IMR-90 (cell line): ENCODE data around the gene ARHGEF26. TPM values are rescaled to one million over a fixed set of nuclear protein-coding genes. Genes with fewer than 3 reads are reported as not detected.
A peak's percentile ranks its signal among the peaks of the same experiment; 100 is the strongest.

Source experiments
- ATAC-seq: fragments of 200-7000 bp; cut with Tn5 transposase; 2 replicates; pipeline ENCODE4 v1.9.1; 2020; ENCODE audit warnings: low read depth, mild to moderate bottlenecking, moderate library complexity
- BruUV-seq: library from RNA; stranded (reverse); fragments of 400-500 nt; replicated peaks from 2 replicates; lab custom pipeline; 2021; lab: Mats Ljungman, UMichigan
- CTCF ChIA-PET: fragments of 300-600 bp; formaldehyde crosslinking; extraction: SDS; loops from one replicate; lab custom pipeline; 2021; ENCODE audit warnings: antibody characterized with exemption; lab: Yijun Ruan, JAX
- POLR2A ChIA-PET: fragments of 300-600 bp; sonication (Branson Sonifier 250); formaldehyde crosslinking; loops from one replicate; lab custom pipeline; 2022; ENCODE audit warnings: antibody characterized with exemption; ENCODE audit not compliant: unreplicated experiment; lab: Charles Lee
- DNase-seq: peaks from one replicate; pipeline ENCODE4 v3.0.0; 2013
- H2AFZ ChIP-seq: replicated peaks from 2 replicates; pipeline ENCODE3; 2013; ENCODE audit warnings: low read length, mild to moderate bottlenecking; ENCODE audit not compliant: poor library complexity
- H2AK5ac ChIP-seq: 2 replicates; pipeline ENCODE4 v1.6.1; 2013; ENCODE audit warnings: low read depth, low read length, inconsistent platforms
- H2AK9ac ChIP-seq: replicated peaks from 2 replicates; pipeline ENCODE3; 2013; ENCODE audit warnings: mild to moderate bottlenecking, low read depth, low read length, moderate library complexity; ENCODE audit not compliant: poor library complexity
- H2BK120ac ChIP-seq: 2 replicates; pipeline ENCODE4 v1.6.1; 2013; ENCODE audit warnings: low read depth, low read length, inconsistent platforms
- H2BK15ac ChIP-seq: 3 replicates; pipeline ENCODE4 v1.6.1; 2013; ENCODE audit warnings: low read depth, low read length, inconsistent platforms
- H2BK20ac ChIP-seq: 2 replicates; pipeline ENCODE4 v1.6.1; 2013; ENCODE audit warnings: low read depth, mild to moderate bottlenecking, inconsistent platforms, low read length, moderate library complexity
- H2BK5ac ChIP-seq: 2 replicates; pipeline ENCODE4 v1.6.1; 2013; ENCODE audit warnings: mild to moderate bottlenecking, low read depth, low read length, inconsistent platforms; ENCODE audit not compliant: poor library complexity, severe bottlenecking
- H3K14ac ChIP-seq: replicated peaks from 2 replicates; pipeline ENCODE4 v1.6.1; 2013; ENCODE audit warnings: low read depth, low read length, inconsistent platforms
- H3K18ac ChIP-seq: 2 replicates; pipeline ENCODE4 v1.6.1; 2013; ENCODE audit warnings: low read depth, low read length, control low read depth
- H3K23ac ChIP-seq: 2 replicates; pipeline ENCODE4 v1.6.1; 2013; ENCODE audit warnings: low read depth, low read length, inconsistent platforms
- H3K27ac ChIP-seq: 2 replicates; pipeline ENCODE4 v1.5.1; 2013; ENCODE audit warnings: mild to moderate bottlenecking, control low read depth, low read length; ENCODE audit not compliant: insufficient read depth
- H3K27me3 ChIP-seq: 2 replicates; pipeline ENCODE4 v1.6.1; 2013; ENCODE audit warnings: low read length; ENCODE audit not compliant: control insufficient read depth, insufficient read depth
- H3K36me3 ChIP-seq: 2 replicates; pipeline ENCODE4 v1.6.1; 2013; ENCODE audit warnings: low read length, mixed read lengths; ENCODE audit not compliant: control insufficient read depth, insufficient read depth
- H3K4ac ChIP-seq: 2 replicates; pipeline ENCODE4 v1.6.1; 2013; ENCODE audit warnings: low read depth, low read length, inconsistent platforms
- H3K4me1 ChIP-seq: 2 replicates; pipeline ENCODE4 v1.6.1; 2013; ENCODE audit warnings: low read length, mixed read lengths; ENCODE audit not compliant: control insufficient read depth, insufficient read depth
- H3K4me2 ChIP-seq: 2 replicates; pipeline ENCODE4 v1.6.1; 2013; ENCODE audit warnings: low read depth, mild to moderate bottlenecking, control low read depth, low read length, moderate library complexity
- H3K4me3 ChIP-seq: 2 replicates; pipeline ENCODE4 v1.5.1; 2013; ENCODE audit warnings: low read depth, mild to moderate bottlenecking, control low read depth, low read length, moderate library complexity; ENCODE audit not compliant: insufficient read depth
- H3K56ac ChIP-seq: 2 replicates; pipeline ENCODE4 v1.6.1; 2013; ENCODE audit warnings: low read length, inconsistent platforms; ENCODE audit not compliant: insufficient read depth; ENCODE audit errors: extremely low read depth
- H3K79me1 ChIP-seq, 2 experiments: 2 replicates each; pipeline ENCODE4 v1.6.1; 2013; ENCODE audit warnings: low read length in 2 of 2, inconsistent platforms in 1 of 2, low read depth in 1 of 2
- H3K9ac ChIP-seq: 2 replicates; pipeline ENCODE4 v1.6.1; 2013; ENCODE audit warnings: low read depth, low read length, control low read depth
- H3K9me1 ChIP-seq: 2 replicates; pipeline ENCODE4 v1.6.1; 2013; ENCODE audit warnings: low read length, inconsistent platforms; ENCODE audit not compliant: insufficient read depth
- H3K9me3 ChIP-seq: 2 replicates; pipeline ENCODE4 v1.6.1; 2013; ENCODE audit warnings: low read length; ENCODE audit not compliant: control insufficient read depth, insufficient read depth
- H4K20me1 ChIP-seq: 2 replicates; pipeline ENCODE4 v1.6.1; 2013; ENCODE audit warnings: low read length, inconsistent platforms; ENCODE audit not compliant: insufficient read depth
- H4K5ac ChIP-seq: 2 replicates; pipeline ENCODE4 v1.6.1; 2013; ENCODE audit warnings: mild to moderate bottlenecking, low read depth, low read length, control low read depth
- H4K8ac ChIP-seq, 2 experiments: 2 replicates each; pipeline ENCODE4 v1.6.1; 2013; ENCODE audit warnings: low read depth in 2 of 2, low read length in 2 of 2, control low read depth in 1 of 2, inconsistent platforms in 1 of 2
- H4K91ac ChIP-seq: 2 replicates; pipeline ENCODE4 v1.6.1; 2013; ENCODE audit warnings: low read depth, low read length, inconsistent platforms; ENCODE audit not compliant: insufficient read depth
- BHLHE40 ChIP-seq: fragments of 150-350 bp; IDR thresholded peaks from 2 replicates; pipeline ENCODE4 v1.6.1; 2016; ENCODE audit warnings: mild to moderate bottlenecking, low read depth, low read length
- CEBPB ChIP-seq: IDR thresholded peaks from 2 replicates; pipeline ENCODE4 v1.6.1; 2012; ENCODE audit warnings: low read depth, low read length, improper control_type of control experiment
- CHD1 ChIP-seq: IDR thresholded peaks from 2 replicates; pipeline ENCODE4 v1.6.1; 2012; ENCODE audit warnings: low read depth, low read length, improper control_type of control experiment
- FOS ChIP-seq: fragments of 150-350 bp; IDR thresholded peaks from 2 replicates; pipeline ENCODE4 v1.6.1; 2016; ENCODE audit warnings: low read depth, low read length
- MAFK ChIP-seq: IDR thresholded peaks from 2 replicates; pipeline ENCODE4 v1.6.1; 2012; ENCODE audit warnings: low read depth, low read length, improper control_type of control experiment
- MAZ ChIP-seq: IDR thresholded peaks from 2 replicates; pipeline ENCODE4 v1.6.1; 2012; ENCODE audit warnings: low read depth, mild to moderate bottlenecking, low read length, improper control_type of control experiment, moderate library complexity, borderline replicate concordance
- MXI1 ChIP-seq: IDR thresholded peaks from 2 replicates; pipeline ENCODE4 v1.6.1; 2012; ENCODE audit warnings: low read depth, mild to moderate bottlenecking, low read length, moderate library complexity, borderline replicate concordance
- NFE2L2 ChIP-seq: fragments of 150-350 bp; IDR thresholded peaks from 2 replicates; pipeline ENCODE4 v1.6.1; 2016; ENCODE audit warnings: low read depth, mild to moderate bottlenecking, low read length
- POLR2A ChIP-seq: IDR thresholded peaks from 2 replicates; pipeline ENCODE4 v1.6.1; 2012; ENCODE audit warnings: mild to moderate bottlenecking, low read depth, low read length
- RAD21 ChIP-seq: IDR thresholded peaks from 2 replicates; pipeline ENCODE4 v1.6.1; 2012; ENCODE audit warnings: low read length, improper control_type of control experiment
- RCOR1 ChIP-seq: IDR thresholded peaks from 2 replicates; pipeline ENCODE4 v1.6.1; 2012; ENCODE audit warnings: mild to moderate bottlenecking, low read length, improper control_type of control experiment; ENCODE audit not compliant: insufficient replicate concordance
- RFX5 ChIP-seq: IDR thresholded peaks from 2 replicates; pipeline ENCODE4 v1.8.0; 2012; ENCODE audit warnings: low read depth, mild to moderate bottlenecking, low read length, moderate library complexity
- SMC3 ChIP-seq: fragments of 150-350 bp; IDR thresholded peaks from 2 replicates; pipeline ENCODE4 v1.6.1; 2016; ENCODE audit warnings: low read depth, mild to moderate bottlenecking, antibody characterized with exemption, low read length, moderate library complexity
- WGBS, 2 experiments: methylation state at CpG; one replicate each; pipeline versions ENCODE4 v1.1.5 to v1.1.7; 2013; ENCODE audit warnings: missing lambda C conversion rate in 2 of 2; ENCODE audit not compliant: insufficient read length in 1 of 2; ENCODE audit errors: extremely low coverage in 2 of 2; 5-methylcytosine and 5-hydroxymethylcytosine counted together
- dilution Hi-C: fragments of 300-500 bp; cut with HindIII; formaldehyde crosslinking; loops from one replicate; pipeline ENCODE4 v1.14.3; 2018; ENCODE audit warnings: low sequenced_read_pairs; ENCODE audit not compliant: unreplicated experiment
- in situ Hi-C: fragments of 300-500 bp; cut with MboI; formaldehyde crosslinking; loops from 3 replicates; pipeline ENCODE4 v1.14.3; 2019; ENCODE audit warnings: low sequenced_read_pairs, inconsistent platforms, mixed read lengths
- intact Hi-C: fragments of 100-400 bp; cut with micrococcal nuclease; formaldehyde crosslinking; loops from 2 replicates; pipeline ENCODE4 v1.10.0; 2022
- polyA plus RNA-seq, 3 experiments: library from polyadenylated mRNA; depleted of rRNA; stranded (reverse); fragments of >200 nt; gene quantifications; 2 replicates each; pipeline ENCODE4 v1.2.3, GENCODE V29; 2012; ENCODE audit warnings: low replicate concordance in 1 of 3
- total RNA-seq: library from RNA; depleted of rRNA; stranded (reverse); fragments of >200 nt; gene quantifications from 2 replicates; pipeline ENCODE4 v1.2.3, GENCODE V29; 2012
- TF ChIP-seq, protein P1 (sequence below): conservative IDR thresholded peaks from 2 replicates; pipeline ENCODE4 v1.5.1; 2012; ENCODE audit warnings: mild to moderate bottlenecking, low read depth, low read length, improper control_type of control experiment
- TF ChIP-seq, protein P2 (sequence below): fragments of 150-350 bp; IDR thresholded peaks from 2 replicates; pipeline ENCODE4 v1.6.1; 2016; ENCODE audit warnings: low read depth, mild to moderate bottlenecking, low read length, moderate library complexity, borderline replicate concordance
- TF ChIP-seq, protein P3 (sequence below): fragments of 150-350 bp; IDR thresholded peaks from 2 replicates; pipeline ENCODE4 v1.6.1; 2017; ENCODE audit warnings: mild to moderate bottlenecking, antibody characterized with exemption, low read length, low read depth

ARHGEF26 gene
- total and polyA plus RNA-seq, 2 of the 4 experiments (the other 2 are of a cell fraction) = 2.0 to 2.3 TPM

DNA sequence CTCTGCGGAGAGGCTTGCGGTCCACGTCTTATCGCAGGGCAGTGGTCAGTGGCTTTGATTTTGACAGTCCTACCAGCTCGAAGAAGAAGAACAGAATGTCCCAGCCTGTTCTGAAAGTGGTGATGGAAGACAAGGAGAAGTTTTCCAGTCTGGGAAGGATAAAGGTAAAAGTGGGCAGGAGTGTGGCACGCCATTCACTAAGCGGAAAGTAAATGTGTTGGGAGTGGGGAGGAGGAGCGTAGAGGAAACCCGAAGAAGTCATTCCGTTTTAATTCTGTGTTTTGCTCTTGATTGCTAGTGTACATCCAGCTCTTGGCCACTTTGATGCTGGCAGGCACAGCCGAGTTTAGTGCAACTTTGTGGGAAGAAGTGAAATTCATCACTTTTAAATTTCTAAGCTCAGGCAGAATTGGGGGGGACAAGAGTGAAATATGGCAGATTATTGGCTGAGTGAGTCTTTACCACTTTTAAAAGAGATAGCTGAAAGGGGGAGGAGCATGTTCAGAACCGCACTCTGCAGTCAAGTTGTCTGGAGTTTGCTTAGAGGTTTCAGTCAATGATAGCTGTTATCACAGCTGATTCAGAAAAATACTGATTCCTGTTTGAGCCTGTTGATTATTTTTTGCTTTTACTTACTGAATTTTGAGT, 1.8 kb downstream of the ARHGEF26 start:
- Histone ChIP-seq H4K20me1 (no peaks in the 10 kb centered on the region), H3K9me3 (no peaks in the 10 kb centered on the region), H3K36me3 (no peaks in the 10 kb centered on the region), H2AK9ac (no peak overlapping the region), H3K4me3 (peak overlapping the region; percentile 73), H2BK120ac (no peak overlapping the region), H3K18ac (no peak overlapping the region), H3K56ac (no peak overlapping the region), H2AK5ac (no peak overlapping the region), H3K27me3 (no peaks in the 10 kb centered on the region; the same call in 1 of the 2 replicates), H2BK20ac (no peak overlapping the region), H3K23ac (peak overlapping the region; percentile 36), H2BK15ac (no peak overlapping the region), H3K27ac (no peak overlapping the region), H3K4ac (no peak overlapping the region; the same call in 1 of the 2 replicates), H4K8ac (no peak overlapping the region), H3K9me1 (no peaks in the 10 kb centered on the region), H2BK5ac (no peak overlapping the region), H2AFZ (peak overlapping the region; percentile 95), H3K4me2 (peak overlapping the region; percentile 71), H4K5ac (no peak overlapping the region), H3K14ac (no peak overlapping the region), H3K4me1 (no peaks in the 10 kb centered on the region; the same call in 1 of the 2 replicates), H3K9ac (no peak overlapping the region), H4K91ac (no peak overlapping the region), H3K79me1 (no peaks in the 10 kb centered on the region)
- TF ChIP-seq CEBPB = no peak
- no peak for TF ChIP-seq CHD1
- no peak for TF ChIP-seq RAD21
- no peak for TF ChIP-seq POLR2A
- no peak for TF ChIP-seq MAFK
- TF ChIP-seq, protein P1, sequence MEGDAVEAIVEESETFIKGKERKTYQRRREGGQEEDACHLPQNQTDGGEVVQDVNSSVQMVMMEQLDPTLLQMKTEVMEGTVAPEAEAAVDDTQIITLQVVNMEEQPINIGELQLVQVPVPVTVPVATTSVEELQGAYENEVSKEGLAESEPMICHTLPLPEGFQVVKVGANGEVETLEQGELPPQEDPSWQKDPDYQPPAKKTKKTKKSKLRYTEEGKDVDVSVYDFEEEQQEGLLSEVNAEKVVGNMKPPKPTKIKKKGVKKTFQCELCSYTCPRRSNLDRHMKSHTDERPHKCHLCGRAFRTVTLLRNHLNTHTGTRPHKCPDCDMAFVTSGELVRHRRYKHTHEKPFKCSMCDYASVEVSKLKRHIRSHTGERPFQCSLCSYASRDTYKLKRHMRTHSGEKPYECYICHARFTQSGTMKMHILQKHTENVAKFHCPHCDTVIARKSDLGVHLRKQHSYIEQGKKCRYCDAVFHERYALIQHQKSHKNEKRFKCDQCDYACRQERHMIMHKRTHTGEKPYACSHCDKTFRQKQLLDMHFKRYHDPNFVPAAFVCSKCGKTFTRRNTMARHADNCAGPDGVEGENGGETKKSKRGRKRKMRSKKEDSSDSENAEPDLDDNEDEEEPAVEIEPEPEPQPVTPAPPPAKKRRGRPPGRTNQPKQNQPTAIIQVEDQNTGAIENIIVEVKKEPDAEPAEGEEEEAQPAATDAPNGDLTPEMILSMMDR = no peak
- TF ChIP-seq MAZ = no peak
- TF ChIP-seq, protein P2, sequence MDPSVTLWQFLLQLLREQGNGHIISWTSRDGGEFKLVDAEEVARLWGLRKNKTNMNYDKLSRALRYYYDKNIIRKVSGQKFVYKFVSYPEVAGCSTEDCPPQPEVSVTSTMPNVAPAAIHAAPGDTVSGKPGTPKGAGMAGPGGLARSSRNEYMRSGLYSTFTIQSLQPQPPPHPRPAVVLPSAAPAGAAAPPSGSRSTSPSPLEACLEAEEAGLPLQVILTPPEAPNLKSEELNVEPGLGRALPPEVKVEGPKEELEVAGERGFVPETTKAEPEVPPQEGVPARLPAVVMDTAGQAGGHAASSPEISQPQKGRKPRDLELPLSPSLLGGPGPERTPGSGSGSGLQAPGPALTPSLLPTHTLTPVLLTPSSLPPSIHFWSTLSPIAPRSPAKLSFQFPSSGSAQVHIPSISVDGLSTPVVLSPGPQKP = no peak
- TF ChIP-seq, protein P3, sequence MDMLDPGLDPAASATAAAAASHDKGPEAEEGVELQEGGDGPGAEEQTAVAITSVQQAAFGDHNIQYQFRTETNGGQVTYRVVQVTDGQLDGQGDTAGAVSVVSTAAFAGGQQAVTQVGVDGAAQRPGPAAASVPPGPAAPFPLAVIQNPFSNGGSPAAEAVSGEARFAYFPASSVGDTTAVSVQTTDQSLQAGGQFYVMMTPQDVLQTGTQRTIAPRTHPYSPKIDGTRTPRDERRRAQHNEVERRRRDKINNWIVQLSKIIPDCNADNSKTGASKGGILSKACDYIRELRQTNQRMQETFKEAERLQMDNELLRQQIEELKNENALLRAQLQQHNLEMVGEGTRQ = no peak
- TF ChIP-seq RCOR1 = no peak
- no peak for TF ChIP-seq RFX5
- no peak for TF ChIP-seq NFE2L2
- no peak for TF ChIP-seq FOS
- no peak for TF ChIP-seq BHLHE40
- no peak for TF ChIP-seq SMC3
- TF ChIP-seq MXI1 = no peak
- in situ Hi-C loops = no loop called here
- no TSS peak for BruUV-seq
- dilution Hi-C loops = no loop called here
- ATAC-seq (peak; percentile 15; the same call in 1 of the 2 replicates), DNase-seq (peak; percentile 15)
- intact Hi-C loops = no loop called here
- WGBS, 2 experiments = 13% methylated on average over 8 of the region's 12 CpGs; no CpG with 5 or more reads in 1 of the 2 experiments
- ChIA-PET CTCF (interaction anchor here (1.9 kb wide), 1 partner anchor 130 kb away, joined by 6 read pairs; no protein-coding TSS in a partner anchor), POLR2A (no interaction called here)
